Activated T-cell treated with anti-CD3 and anti-CD28 coated beads, Interleukin-2, amount 50 U/mL, for 48 hours (primary cell): ENCODE results near the gene CCL21.

Source experiments
- DNase-seq, 2 experiments: peaks; one replicate each; pipeline ENCODE4 v3.0.0-alpha.2; 2020

CCL21 gene

GRCh38 chr9:34707130-34707529 is 2.8 kb downstream of the CCL21 start:
- DNase-seq, result no peak

GRCh38 chr9:34701769-34702736 is 7.9 kb downstream of the CCL21 start:
- peak; percentile 87 to 90 for DNase-seq

GRCh38 chr9:34701023-34701768 is 8.7 kb downstream of the CCL21 start:
- DNase-seq, result peak; percentile 90

DNA sequence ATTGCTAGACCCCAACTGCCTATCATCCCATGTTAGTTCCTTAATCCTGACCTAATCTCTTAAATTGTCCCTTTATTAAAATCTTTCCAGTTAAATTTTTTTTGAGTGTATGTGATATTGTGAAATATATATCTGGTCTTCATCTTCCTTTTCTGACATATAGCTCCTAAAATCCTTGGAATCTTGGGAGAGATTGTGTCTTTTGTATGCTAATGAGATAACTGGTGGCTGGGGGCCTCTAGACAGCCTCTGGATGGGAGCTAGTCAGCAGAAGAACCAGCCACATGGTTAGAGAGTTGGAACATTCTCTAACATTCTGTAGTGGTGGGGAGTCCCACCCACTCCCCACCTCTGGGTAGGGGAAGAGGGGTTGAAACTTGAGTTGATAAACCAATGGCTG is 15.1 kb downstream of the CCL21 start:
- no peak for DNase-seq

- no peak for DNase-seq
Measured at GRCh38 chr9:34693560-34693959, 16.4 kb downstream of the CCL21 start.

DNA sequence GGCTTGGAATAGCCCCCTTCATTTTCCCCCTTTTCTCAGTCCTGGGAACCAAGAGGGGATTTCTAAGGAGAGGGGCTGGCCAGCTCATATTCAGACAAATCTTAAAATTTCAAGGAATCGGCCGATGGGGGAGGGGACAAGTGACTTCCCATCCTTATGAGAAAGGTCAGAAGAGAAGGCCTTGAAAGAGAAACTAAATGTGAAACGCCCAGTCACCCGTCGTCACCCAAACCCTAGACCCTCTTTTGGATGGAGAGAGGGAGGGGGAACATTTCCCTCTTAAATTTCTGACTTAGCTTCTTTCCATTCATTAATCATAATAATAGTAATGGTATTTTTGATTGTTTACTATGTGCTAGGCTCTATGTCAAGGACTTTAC is 18.0 kb downstream of the CCL21 start:
- DNase-seq, result no peak

DNA sequence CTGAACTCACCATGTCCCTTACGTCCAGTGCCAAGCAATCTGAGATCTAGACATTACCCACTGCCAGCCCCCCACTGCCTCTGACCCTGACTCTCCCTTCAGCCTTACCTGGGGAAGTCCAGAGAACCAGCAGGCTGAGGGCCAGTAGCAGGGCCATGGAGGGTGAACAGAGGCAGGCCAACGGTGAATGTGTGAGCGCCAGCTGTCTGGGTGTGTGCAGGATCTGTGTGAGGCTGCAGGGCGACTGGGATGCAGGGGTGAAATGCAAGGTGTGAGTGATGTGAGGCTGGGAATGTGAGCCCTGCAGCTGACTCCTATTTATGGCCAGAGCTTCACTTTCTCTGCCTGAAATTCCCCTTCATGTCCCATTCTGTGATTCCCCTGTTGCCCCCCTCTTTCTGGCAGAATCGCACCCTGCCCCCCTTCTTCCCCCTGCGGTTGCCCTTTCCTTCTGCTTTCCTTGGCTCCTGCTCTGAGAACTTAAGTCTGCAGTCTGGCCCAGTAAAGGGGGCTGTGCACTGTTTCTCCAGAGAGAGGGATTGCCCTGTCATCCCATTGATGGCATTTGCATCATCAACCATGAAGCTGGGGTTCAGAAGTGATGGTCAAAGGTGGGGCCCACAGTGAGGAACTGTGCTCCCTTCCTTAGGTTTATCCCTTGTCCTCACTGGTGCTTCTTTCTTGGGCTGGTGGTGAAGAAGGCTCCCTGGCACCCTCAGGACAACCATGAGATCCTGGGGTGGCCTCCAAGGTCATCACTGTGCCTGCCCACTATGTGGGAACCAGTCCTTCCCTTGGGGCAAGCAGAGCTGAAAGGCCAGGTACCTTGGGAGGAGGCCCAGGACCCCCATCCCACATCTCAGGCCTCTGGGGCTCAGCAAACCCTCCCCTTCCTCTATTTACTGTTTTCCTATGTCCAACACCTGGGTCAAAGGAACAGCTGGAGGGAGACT is 18.7 kb downstream of the CCL21 start, which contains the start of gene CCL19:
TSS of gene CCL19 (minus strand) at position 294 of the 953 bp plus-strand sequence. CDS start at position 157, 137 bp downstream.
- DNase-seq, result no peak

GRCh38 chr9:34689512-34689911 is 20.4 kb downstream of the CCL21 start:
- no peak for DNase-seq

DNA sequence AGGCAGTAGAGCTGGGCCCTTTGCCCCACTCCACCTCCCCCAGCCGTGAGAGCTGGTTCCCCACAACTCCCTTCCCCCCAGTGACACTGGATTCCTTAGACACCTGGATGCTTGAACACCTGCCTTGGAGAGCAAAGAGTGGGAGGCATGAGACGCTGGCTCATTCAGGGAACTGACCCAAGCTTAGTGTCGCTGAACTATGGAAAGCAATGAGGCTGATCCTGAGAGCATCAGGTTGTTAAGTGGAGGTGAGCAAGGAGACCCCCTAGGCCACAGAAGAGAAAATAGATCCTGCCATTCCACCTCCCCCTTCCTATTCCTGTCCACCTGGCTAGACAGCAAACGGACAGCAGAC is 20.8 kb downstream of the CCL21 start:
- no peak for DNase-seq

DNA sequence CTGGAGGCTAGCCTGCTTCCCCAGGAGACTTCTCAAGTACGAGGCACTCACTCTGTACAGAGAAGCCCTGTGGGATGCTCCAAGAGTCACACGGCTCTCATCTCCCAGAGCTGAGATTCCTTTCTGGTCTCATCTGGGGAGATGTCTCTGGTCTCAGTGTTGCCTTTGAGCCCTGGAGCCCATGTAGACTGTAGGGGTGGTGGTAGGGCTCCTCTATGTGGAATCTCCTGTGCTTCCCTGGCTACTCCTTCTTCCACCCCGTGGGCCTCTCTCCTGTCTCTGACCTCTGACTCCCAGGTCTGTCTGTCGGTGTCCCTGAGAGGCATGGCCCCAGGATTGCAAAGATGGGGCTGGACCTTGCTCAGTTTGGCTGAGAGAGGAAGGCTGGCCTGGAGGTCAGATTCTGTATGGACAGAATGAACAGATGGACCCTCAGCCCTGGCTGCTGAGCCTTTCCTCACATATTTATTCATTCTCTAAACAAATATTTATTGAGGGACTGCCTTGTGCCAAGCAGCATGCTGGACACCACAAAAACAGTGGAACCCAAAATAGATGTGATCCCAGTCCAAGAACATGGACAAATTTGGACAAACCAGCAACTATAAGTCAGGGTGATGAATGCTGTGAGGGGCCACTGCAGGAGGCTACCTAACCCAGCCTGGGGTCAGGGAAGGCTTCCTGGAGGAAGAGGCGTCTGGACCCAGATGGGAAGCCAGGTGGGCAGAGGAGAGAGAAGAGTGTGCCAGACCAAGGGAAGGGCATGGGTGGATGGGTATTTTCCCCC is 21.4 kb downstream of the CCL21 start:
- DNase-seq, result no peak

GRCh38 chr9:34687276-34688030 is 22.5 kb downstream of the CCL21 start:
- DNase-seq, result no peak

DNA sequence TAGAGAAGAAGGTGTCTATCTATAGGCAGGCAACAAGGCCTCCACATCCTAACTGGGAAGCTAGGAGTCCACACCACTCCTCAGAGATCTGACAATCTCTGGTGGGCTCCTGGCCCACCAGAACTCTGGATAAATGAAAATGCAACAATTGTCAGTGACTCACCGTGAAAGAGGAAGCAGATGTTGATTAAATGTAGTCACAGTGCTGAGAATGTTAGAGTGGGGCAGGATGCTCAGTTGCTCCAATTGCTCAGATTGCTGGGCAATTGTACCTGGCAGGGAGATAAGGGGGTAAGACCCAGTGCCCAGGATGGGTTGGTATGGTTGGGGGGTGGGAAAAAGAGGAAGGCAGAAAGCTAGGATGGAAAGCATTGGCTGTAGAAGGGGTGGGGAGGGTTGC is 23.2 kb downstream of the CCL21 start:
- DNase-seq, result no peak

GRCh38 chr9:34686231-34686630 is 23.7 kb downstream of the CCL21 start:
- DNase-seq, result no peak

DNA sequence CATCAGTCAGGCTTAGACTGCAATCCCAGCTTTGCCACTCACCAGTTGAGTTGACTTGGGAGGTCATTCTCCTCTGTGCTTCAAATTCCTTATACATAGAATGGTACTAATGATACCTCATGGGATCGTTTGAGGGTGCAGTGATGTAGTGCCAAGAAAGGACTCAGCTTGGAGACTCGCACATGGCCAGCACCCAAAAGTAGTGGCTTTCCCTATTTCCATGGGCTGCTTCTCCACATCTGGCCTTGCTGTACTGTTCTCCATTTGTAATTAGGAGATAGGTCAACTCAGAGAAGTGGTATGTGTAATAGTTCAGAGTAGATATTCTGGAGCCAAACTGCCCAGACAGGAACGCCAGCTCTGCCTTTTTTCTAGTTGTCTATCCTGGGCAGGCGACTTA is 24.3 kb downstream of the CCL21 start:
- DNase-seq, result no peak

GRCh38 chr9:34684816-34685215 is 25.1 kb downstream of the CCL21 start:
- no peak for DNase-seq

- DNase-seq, result peak; percentile 49 to 60
Measured at GRCh38 chr9:34684145-34684544, 25.8 kb downstream of the CCL21 start.

DNA sequence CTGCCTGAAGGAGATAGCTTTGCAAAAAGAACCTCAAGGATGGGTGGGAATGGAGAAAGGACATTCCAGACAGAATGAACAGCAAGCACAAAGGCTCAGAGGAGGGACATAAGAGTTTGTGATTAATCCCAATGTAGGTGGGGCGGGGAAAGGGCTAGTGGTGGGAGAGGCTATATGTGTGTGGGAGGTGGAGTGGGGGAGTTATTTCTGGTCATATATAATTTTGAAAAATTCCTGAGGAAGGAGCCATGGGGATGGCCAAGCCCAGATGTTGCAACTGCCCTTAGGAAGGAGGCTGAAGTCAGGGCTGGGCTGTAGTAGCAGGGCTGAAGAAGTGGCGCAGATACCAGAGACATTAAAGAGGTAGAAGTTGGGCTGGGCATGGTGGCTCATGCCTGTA is 34.1 kb downstream of the CCL21 start:
- DNase-seq, result no peak

- DNase-seq, result peak; percentile 78 to 79
Measured at GRCh38 chr9:34675048-34675714, 34.8 kb downstream of the CCL21 start.

DNA sequence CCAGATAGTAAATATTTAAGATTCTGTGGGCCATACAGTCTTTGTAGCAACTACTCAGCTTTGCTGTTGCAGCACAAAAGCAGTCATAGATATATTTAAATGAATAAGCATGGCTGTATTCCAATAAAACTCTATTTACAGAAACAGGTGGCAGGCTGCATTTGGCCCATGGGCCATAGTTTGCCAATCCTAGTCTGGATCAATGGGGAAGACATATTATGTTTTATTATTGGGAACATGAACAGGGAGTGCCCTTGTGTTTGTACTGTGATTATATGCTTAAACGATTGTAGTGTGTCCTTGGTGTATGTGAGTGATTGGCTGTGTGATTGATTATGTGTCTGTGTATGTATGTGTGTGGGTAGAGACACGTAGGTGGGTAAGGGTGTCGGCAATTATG is 35.5 kb downstream of the CCL21 start:
- no peak for DNase-seq

DNA sequence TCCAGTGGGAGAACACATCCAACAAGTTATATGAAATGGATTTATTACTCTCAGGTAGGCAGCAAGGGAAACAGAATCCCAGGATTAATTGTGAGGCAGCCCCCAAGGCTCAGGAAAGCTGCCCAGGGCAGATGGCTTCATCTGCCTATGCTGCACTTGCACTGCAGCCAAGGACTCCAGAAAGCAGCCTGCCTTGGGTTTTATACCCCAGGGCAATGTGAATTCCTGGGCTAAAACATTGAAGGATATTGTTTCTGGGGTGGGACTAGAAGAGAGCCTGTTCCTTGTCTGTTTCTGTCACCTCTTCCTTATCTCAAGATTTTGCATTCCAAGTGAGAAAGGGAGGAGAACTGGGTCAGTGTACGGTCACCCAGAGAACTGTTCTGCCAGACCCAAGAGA is 38.6 kb downstream of the CCL21 start:
- no peak for DNase-seq
